ENCODE measurements around the gene IST1.
"Not testable (repeated sequence)": the region's sequence is repeated elsewhere in the genome, so short reads cannot be mapped to it uniquely, and the experiment has no call there.

The IST1 gene

DNA sequence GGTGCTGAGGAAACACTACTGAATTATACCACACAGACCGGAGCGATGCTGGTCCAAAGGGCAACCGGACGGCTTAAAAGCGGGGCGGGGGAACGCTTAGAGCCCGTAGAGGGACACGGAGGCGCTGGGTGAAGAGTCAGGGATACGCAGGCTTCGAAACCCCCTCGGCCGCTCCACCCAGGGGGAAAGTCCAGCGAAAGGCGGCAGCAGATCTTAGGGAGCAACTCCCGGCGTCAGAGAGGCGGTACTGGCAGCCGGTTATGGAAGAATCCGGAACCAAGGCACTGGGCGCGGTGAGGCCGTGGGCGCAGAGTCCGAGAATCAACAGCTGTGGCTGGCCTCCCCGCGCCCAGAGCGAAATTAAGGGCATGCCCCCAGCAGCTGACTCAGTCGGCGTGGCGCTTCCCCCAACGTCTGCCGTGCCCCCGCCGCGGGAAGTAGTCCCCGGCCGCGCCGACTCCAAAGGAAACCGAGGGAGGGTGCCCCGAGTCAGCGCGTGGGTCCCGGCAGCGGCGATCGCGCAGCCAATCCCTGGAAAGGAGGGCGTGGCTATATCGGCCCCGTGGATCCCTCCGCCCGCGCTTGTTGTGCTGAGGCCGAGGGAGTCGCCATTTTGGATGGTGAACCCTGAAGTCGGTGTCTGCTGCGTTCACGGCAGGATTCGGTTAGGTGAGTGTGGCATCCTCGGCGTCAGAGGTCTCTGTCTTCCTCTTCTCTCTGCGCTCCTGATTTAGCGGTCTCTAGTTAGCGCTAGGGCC, at the start of gene IST1:
Gene IST1, plus strand, starts transcription at position 611 of the 758 bp plus-strand sequence. CDS start 20,110 bp downstream, outside the sequence.
- DNase-seq (ENCODE audit: low read depth), result peak; percentile 97

DNA sequence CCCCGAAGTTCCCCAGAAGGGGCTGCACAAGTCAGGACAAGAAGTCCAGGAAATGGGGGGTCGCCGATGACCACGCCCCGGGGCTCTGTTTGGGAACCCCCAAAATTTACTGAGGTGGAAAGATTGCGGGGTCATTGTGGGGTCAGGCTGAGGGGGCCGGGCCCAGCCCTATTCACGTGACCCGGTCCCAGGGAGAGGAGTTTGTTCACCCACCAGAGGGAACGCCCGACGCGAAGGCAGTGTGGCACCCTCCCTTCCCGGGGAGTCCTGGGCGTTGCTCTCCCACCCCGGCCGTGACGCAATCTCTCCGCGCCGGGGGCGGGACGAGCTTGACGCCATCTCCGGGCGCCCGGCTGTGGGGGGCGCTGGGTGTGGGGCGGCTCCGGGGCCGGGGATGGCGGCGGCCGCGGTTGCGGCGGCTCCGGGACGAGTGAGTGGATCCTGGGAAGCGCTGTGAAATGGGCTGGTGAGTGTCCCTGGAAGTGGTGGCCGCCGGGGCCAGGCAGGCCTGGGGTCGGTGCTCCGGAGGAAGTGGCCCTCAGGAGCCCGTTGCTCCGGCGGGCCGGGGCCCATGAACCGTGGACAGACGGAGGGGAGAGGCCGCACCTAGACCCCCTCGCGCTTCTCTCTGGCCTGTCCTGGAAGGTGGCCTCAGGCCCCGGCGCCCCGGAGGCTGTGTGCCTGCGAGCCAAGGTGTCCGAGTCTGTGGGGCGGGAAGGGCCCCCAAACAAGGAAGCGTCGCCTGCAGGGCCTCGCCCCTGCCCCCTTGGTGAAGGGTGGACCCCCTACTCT, 49.5 kb upstream of the IST1 start, which contains the start of gene ATXN1L:
Gene ATXN1L, plus strand, starts transcription at position 338 of the 792 bp plus-strand sequence. CDS start 3,765 bp downstream, outside the sequence.
- peak; percentile 91 for DNase-seq (ENCODE audit: low read depth)

GRCh38 chr16:71846431-71846830, 48.9 kb upstream of the IST1 start:
- no peak for DNase-seq (ENCODE audit: low read depth)

GRCh38 chr16:71847096-71847495, 48.2 kb upstream of the IST1 start:
- DNase-seq (ENCODE audit: low read depth), result no peak

- no peak for DNase-seq (ENCODE audit: low read depth)
Observed at GRCh38 chr16:71848622-71849021, 46.7 kb upstream of the IST1 start.

- DNase-seq (ENCODE audit: low read depth), result no peak
Observed at GRCh38 chr16:71851746-71852145, 43.6 kb upstream of the IST1 start.

DNA sequence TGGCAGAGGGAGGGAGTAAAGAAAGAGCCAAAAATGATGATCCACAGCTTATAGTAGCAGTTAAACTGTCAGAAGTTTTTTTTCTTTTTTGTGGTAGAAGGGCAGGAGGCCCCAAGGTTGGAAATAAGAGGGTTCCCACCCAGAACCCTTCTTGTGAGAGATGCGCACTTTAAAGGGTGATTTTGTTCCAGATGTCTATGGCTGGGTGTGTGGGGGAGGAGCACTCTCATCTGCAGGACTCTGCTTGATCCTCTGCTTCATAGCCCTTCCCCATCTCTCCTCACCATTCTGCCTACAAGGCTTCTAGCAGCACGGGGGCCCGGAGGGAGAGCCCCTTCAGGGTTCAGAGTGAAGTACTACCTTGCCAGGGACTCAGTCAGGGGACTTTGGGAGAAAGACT, 43.2 kb upstream of the IST1 start:
- no peak for DNase-seq (ENCODE audit: low read depth)

- no peak for DNase-seq (ENCODE audit: low read depth)
Observed at GRCh38 chr16:71852561-71852960, 42.8 kb upstream of the IST1 start.

DNA sequence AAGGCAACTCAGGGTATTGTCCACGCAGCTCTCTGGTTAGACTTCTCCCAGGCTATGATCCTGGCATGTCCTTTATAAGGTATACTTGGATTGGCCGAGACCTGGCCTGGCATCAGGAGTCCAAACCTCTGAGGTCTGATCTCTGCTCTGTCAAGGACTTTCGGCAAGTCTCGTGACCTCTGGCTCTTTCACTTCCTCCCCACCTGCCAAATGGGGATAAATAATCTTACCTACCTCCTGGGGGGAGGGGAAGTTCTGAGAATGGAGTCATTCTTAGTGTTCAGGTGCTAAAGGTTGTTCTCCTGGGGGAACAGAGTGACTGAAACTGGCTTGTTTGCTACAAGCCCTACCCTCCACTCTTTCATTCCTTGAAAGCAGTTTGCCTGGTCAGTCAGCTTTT, 41.9 kb upstream of the IST1 start:
- no peak for DNase-seq (ENCODE audit: low read depth)

DNA sequence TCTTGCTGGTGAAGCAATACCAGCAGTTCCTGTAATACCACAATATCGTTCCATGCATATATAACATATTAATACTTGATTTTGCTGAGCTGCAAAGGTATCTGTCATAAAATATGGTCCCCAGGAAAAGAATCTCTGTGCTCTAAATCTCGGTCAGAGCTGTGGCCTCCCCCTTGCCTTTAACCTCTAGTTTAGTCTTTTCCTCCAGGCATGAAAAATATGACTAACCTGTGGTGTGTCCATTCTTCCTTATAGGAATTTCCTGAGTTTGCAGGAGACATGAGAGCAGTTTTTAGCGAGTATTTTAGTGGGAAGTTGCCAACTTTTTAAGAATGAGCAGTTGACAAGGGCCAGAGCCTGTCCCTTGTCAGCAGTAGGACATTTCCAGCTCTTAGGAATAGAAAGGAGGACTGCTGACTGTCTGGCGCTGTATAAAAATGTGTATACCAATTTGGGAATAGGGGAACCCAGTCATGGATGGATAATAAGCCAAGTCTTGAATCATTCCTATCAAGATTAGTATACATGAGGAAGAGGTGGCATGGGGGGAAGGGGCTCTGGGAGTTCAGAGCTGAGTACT, 40.9 kb upstream of the IST1 start:
- DNase-seq (ENCODE audit: low read depth), result no peak

GRCh38 chr16:71855937-71856662, 39.2 kb upstream of the IST1 start:
- DNase-seq (ENCODE audit: low read depth), result no peak

- no peak for DNase-seq (ENCODE audit: low read depth)
Observed at GRCh38 chr16:71859762-71860521, 35.4 kb upstream of the IST1 start.

GRCh38 chr16:71863995-71864394, 31.3 kb upstream of the IST1 start:
- no peak for DNase-seq (ENCODE audit: low read depth)

DNA sequence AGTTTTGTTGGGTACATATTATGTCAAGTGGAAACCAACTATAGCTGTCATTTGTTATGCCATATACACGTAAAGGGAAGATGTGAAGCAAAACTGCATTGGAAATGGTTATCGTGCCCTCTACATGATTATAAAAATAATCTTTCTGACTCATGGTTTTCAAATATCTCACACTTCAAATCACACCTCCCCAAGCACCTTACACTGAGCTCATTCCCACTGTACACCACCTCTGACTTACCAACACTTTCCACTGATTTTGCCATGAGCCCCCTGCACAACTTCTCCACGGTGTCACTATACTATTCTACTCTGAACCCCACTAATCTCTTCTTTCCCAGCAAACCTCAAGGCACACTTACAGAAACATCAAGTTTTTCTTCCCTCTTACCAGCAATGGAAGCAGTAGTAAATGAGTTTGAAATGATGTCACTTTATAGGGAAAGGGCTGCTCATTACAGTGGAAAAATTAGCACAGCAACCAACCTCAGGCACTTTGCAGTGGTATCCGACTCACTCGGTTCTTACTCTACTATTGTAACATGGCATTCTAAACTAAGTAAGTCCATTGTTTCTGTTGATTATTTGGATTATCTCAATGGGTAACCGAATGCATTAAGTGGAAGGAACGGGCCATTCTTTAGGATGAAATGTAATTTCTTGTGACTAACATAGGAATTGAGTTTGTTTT, 30.0 kb upstream of the IST1 start:
- no peak for DNase-seq (ENCODE audit: low read depth)

DNA sequence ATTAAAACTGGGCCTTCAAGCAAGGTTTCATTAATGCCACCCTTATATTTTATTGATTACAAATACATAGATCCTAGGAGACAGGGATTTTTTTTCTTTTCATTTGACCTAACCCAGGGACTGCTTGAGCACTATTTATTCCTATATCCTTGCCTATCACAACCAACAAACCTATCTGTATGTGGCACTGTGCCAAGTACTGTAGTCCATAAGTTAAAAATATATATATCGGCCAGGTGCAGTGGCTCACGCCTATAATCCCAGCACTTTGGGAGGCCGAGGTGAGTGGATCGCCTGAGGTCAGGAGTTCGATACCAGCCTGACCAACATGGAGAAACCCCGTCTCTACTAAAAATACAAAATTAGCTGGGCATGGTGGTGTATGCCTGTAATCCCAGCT, 28.2 kb upstream of the IST1 start:
- not testable (repeated sequence) for DNase-seq (ENCODE audit: low read depth)

DNA sequence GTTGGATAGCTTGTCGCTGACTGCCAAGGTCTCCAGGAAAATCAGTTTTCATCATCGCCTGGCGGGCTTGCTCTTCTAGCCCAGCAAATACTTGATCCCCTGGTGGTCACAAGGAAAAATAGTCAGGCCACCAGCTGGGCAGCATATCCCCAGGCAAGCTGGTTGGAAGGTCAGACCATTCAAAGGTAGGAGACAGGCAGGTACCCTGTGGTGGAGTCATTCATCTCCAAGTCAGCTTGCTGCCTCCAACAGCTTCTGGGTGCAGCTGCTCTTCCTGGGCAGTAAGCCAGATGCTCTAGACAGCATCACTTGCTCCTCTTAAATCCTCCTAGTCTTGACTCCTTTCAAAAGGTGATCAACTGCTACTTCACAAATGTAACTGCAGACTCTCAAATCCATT, 27.4 kb upstream of the IST1 start:
- no peak for DNase-seq (ENCODE audit: low read depth)

DNA sequence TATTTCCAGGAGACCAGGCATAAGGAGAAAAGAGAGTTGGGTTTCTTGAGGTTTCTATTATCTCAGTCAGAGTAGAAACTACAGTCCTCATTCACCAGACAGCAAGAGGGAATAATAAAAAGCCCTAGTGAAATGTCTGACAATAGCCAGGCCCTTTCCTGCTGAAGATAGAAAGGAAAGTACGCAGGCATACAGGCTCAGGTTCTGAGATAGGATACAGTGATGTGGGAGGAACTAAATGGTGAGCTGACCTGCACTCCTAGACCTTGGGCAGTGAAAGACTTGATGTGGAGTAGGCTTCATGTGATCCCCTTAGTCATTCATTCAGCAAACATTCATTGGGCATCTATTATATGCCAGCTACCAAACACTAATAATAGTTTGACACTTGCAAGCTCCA, 26.2 kb upstream of the IST1 start:
- no peak for DNase-seq (ENCODE audit: low read depth)

DNA sequence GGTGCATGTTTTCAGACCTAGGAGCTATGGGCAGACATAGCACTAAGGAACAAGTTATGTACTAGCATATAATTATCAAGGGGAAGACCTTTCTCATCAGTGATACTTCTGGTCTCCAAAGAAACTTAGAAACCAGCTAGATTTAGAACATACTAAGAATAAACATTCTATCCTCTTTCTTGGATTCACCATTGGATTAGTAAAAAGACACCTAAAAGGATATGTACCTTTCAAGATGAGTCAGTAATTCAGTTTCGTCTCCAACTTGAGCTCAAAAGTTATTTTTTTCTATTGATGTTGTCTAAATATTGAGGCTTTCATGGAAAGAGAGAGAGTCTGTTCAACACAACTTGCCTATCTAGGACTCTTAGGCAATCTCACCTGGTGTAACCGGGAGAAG, 24.5 kb upstream of the IST1 start:
- no peak for DNase-seq (ENCODE audit: low read depth)

DNA sequence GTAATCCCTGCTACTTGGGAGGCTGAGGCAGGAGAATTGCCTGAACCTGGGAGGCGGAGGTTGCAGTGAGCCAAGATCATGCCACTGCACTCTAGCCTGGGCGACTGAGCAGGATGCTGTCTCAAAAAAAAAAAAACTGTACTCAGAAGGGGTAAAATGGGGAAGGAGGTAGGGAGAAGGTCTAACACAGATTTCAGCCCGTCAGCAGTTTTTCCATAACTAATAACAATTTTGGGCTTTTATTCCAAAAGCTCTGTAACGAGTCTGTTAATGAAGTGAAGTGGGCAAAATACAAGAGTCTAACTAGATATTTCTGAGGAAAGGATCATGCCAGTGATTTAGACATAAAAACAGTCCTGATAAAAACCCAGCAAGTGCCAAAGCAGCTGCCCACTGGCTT, 22.1 kb upstream of the IST1 start:
- DNase-seq (ENCODE audit: low read depth), result no peak

GRCh38 chr16:71878911-71879310, 16.4 kb upstream of the IST1 start:
- no peak for DNase-seq (ENCODE audit: low read depth)

- DNase-seq (ENCODE audit: low read depth), result no peak
Observed at GRCh38 chr16:71880176-71880575, 15.2 kb upstream of the IST1 start.
